Endothelial cell of umbilical vein (primary cell): ENCODE results near the gene MAF.

ENCODE experiments used
- POLR2AphosphoS5 ChIP-seq: IDR thresholded peaks from 2 replicates; pipeline ENCODE4 v1.6.1; 2012; ENCODE audit warnings: low read depth, mild to moderate bottlenecking, control low read depth, low read length, moderate library complexity; ENCODE audit not compliant: insufficient read depth
- TF ChIP-seq, protein P1 (sequence below), 2 donors: IDR thresholded peaks; 1 replicate in 1 of 2; 2 replicates in 1 of 2; pipeline ENCODE4 v1.5.1; 2011; ENCODE audit warnings: low read length in 2 of 2, mild to moderate bottlenecking in 2 of 2, moderate library complexity in 2 of 2, control low read depth in 1 of 2, inconsistent platforms in 1 of 2, low read depth in 1 of 2; ENCODE audit not compliant: insufficient read depth in 1 of 2; ENCODE audit errors: extremely low read depth in 1 of 2

- no peak for TF ChIP-seq POLR2AphosphoS5
- TF ChIP-seq, protein P1, sequence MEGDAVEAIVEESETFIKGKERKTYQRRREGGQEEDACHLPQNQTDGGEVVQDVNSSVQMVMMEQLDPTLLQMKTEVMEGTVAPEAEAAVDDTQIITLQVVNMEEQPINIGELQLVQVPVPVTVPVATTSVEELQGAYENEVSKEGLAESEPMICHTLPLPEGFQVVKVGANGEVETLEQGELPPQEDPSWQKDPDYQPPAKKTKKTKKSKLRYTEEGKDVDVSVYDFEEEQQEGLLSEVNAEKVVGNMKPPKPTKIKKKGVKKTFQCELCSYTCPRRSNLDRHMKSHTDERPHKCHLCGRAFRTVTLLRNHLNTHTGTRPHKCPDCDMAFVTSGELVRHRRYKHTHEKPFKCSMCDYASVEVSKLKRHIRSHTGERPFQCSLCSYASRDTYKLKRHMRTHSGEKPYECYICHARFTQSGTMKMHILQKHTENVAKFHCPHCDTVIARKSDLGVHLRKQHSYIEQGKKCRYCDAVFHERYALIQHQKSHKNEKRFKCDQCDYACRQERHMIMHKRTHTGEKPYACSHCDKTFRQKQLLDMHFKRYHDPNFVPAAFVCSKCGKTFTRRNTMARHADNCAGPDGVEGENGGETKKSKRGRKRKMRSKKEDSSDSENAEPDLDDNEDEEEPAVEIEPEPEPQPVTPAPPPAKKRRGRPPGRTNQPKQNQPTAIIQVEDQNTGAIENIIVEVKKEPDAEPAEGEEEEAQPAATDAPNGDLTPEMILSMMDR (IDR thresholded peaks at IDR 0.05; ENCODE audit: extremely low read depth in 1 of 2, insufficient read depth in 1 of 2, low read depth in 1 of 2, low read length in 2 of 2) = no peak
These were observed 33.8 kb upstream of the MAF start for GRCh38 chr16:79634298-79634697.
